ENCODE data around the gene NDUFB3.
"Not testable (repeated sequence)": the region's sequence is repeated elsewhere in the genome, so short reads cannot be mapped to it uniquely, and the experiment has no call there.

Gene NDUFB3
- long read RNA-seq, transcript NDUFB3-201 (3 exons, 755 nt) = major isoform, 8 of 12 reads
- long read RNA-seq, partial matches to known transcripts = 3 of 12 reads
- long read RNA-seq, other reads (novel, unspliced or antisense) = 1 of 12 reads

GRCh38 chr2:201071479-201072200, at the start of gene NDUFB3, which contains the start of gene HYCC2:
Gene NDUFB3 (plus strand): TSS chr2:201072001. CDS start chr2:201078883, 6,882 bp downstream.
Gene HYCC2 (minus strand): TSS chr2:201071671. CDS start chr2:201024009, 47,662 bp downstream.
- DNase-seq (ENCODE audit: low read depth in 1 of 2, low spot score in 1 of 2) = peak; percentile 94 to 95
- Histone ChIP-seq H3K27ac (replicated peaks) (peak within 1 kb of the TSS; percentile 96), H3K27me3 (ENCODE audit: insufficient read depth, poor library complexity, severe bottlenecking) (no peaks in the 10 kb centered on the region), H3K4me3 (replicated peaks; ENCODE audit: insufficient read depth, low read length) (peak within 1 kb of the TSS; percentile 84)
- peak; percentile 76 for TF ChIP-seq REST (IDR thresholded peaks at IDR 0.05; ENCODE audit: insufficient replicate concordance, low read depth)
- TF ChIP-seq GABPA (IDR thresholded peaks at IDR 0.05; ENCODE audit: low read depth) = peak; percentile 99
- TF ChIP-seq SPI1 (IDR thresholded peaks at IDR 0.05; ENCODE audit: borderline replicate concordance, low read depth) = no peak
- no peak for TF ChIP-seq CTCF (IDR thresholded peaks at IDR 0.05; ENCODE audit: insufficient read depth, low read length)
- TF ChIP-seq POLR2AphosphoS5 (IDR thresholded peaks at IDR 0.05; ENCODE audit: low read depth) = peak; percentile 84; the same call in 1 of the 2 replicates

GRCh38 chr2:201024518-201024917, 47.3 kb upstream of the NDUFB3 start:
- no peak for DNase-seq (ENCODE audit: low read depth in 1 of 2, low spot score in 1 of 2)
- no peak for TF ChIP-seq CTCF (IDR thresholded peaks at IDR 0.05; ENCODE audit: insufficient read depth, low read length)
- TF ChIP-seq GABPA (IDR thresholded peaks at IDR 0.05; ENCODE audit: low read depth) = no peak
- TF ChIP-seq SPI1 (IDR thresholded peaks at IDR 0.05; ENCODE audit: borderline replicate concordance, low read depth) = no peak
- no peak for TF ChIP-seq POLR2AphosphoS5 (IDR thresholded peaks at IDR 0.05; ENCODE audit: low read depth)
- H3K4me3 ChIP-seq (replicated peaks; ENCODE audit: insufficient read depth, low read length) = no peak overlapping the region
- H3K27ac ChIP-seq (replicated peaks) = no peak overlapping the region
- H3K27me3 ChIP-seq (ENCODE audit: insufficient read depth, poor library complexity, severe bottlenecking) = no peaks in the 10 kb centered on the region

- H3K27ac ChIP-seq (replicated peaks); DNase-seq (ENCODE audit: low read depth in 1 of 2, low spot score in 1 of 2); H3K4me3 ChIP-seq (replicated peaks; ENCODE audit: insufficient read depth, low read length); H3K27me3 ChIP-seq (ENCODE audit: insufficient read depth, poor library complexity, severe bottlenecking): not testable (repeated sequence)
These were observed 37.4 kb upstream of the NDUFB3 start for GRCh38 chr2:201034355-201034754.

- not testable (repeated sequence) for H3K27me3 ChIP-seq (ENCODE audit: insufficient read depth, poor library complexity, severe bottlenecking); H3K4me3 ChIP-seq (replicated peaks; ENCODE audit: insufficient read depth, low read length); DNase-seq (ENCODE audit: low read depth in 1 of 2, low spot score in 1 of 2); H3K27ac ChIP-seq (replicated peaks)
These were observed 33.4 kb upstream of the NDUFB3 start for GRCh38 chr2:201038361-201038760.

GRCh38 chr2:201038855-201039254, 32.9 kb upstream of the NDUFB3 start:
- Histone ChIP-seq H3K27ac (replicated peaks) (no peak overlapping the region), H3K27me3 (ENCODE audit: insufficient read depth, poor library complexity, severe bottlenecking) (no peaks in the 10 kb centered on the region), H3K4me3 (replicated peaks; ENCODE audit: insufficient read depth, low read length) (no peak overlapping the region)
- no peak for DNase-seq (ENCODE audit: low read depth in 1 of 2, low spot score in 1 of 2)
- TF ChIP-seq SPI1 (IDR thresholded peaks at IDR 0.05; ENCODE audit: borderline replicate concordance, low read depth) (no peak), GABPA (IDR thresholded peaks at IDR 0.05; ENCODE audit: low read depth) (no peak), POLR2AphosphoS5 (IDR thresholded peaks at IDR 0.05; ENCODE audit: low read depth) (no peak), CTCF (IDR thresholded peaks at IDR 0.05; ENCODE audit: insufficient read depth, low read length) (no peak), REST (IDR thresholded peaks at IDR 0.05; ENCODE audit: insufficient replicate concordance, low read depth) (no peak)
